Measurements from ENCODE around the gene ROR2.

DNA sequence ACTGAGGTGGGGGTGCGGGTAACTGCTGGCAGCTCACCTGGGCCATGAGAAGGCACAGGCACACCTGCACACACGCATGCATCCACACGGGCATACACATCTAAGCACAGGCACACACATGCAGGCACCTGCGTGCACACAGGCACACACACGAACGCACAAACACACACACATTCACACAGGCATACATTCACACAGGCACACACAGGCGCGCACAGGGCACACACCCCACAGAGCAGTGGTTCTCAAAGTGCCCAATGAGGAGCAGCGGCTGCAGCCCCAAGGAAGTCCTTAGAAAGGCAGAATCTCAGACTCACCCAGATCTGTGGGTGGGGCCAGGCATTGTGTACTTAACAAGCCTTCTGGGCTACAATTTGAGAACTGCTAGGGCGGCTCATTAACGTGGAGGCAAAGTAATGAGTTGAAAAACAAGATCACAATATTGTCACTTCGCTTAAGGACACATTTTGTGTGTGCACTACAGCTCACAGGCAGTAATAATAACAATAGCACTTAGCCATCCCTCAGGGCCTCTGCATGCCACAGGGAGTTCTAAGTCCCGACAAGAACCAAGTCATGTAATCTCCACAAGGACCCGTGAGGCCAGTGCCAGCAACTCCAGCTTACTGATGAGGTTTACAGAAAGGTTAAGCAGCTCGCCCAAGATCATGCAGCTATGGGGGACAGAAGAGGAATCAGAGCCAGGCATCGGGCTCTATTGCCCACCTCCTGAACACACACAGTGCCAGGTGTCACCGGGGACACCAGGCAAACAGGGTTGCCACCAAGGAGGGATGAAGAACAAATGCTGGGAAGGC, 91.6 kb downstream of the ROR2 start:
- TF ChIP-seq, protein P1, sequence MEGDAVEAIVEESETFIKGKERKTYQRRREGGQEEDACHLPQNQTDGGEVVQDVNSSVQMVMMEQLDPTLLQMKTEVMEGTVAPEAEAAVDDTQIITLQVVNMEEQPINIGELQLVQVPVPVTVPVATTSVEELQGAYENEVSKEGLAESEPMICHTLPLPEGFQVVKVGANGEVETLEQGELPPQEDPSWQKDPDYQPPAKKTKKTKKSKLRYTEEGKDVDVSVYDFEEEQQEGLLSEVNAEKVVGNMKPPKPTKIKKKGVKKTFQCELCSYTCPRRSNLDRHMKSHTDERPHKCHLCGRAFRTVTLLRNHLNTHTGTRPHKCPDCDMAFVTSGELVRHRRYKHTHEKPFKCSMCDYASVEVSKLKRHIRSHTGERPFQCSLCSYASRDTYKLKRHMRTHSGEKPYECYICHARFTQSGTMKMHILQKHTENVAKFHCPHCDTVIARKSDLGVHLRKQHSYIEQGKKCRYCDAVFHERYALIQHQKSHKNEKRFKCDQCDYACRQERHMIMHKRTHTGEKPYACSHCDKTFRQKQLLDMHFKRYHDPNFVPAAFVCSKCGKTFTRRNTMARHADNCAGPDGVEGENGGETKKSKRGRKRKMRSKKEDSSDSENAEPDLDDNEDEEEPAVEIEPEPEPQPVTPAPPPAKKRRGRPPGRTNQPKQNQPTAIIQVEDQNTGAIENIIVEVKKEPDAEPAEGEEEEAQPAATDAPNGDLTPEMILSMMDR (conservative IDR thresholded peaks at IDR 0.05 in 1 of 2, IDR thresholded peaks at IDR 0.05 in 1 of 2; ENCODE audit: extremely low read depth in 1 of 2, insufficient read depth in 1 of 2, low read depth in 1 of 2, low read length in 2 of 2), result no peak
- TF ChIP-seq EZH2 (IDR thresholded peaks at IDR 0.05; ENCODE audit: borderline replicate concordance, low read length), result no peak

All from mammary epithelial cell (primary cell).